HG03139 (cell line): ENCODE data around the gene ZBTB20.

Experiments used
- ATAC-seq: cut with Tn5 transposase; IDR thresholded peaks from one replicate; pipeline ENCODE4 v1.9.1; 2021; ENCODE audit not compliant: unreplicated experiment

Gene ZBTB20

GRCh38 chr3:114939920-114940319, 207.2 kb downstream of the ZBTB20 start:
- no peak for ATAC-seq

GRCh38 chr3:114933407-114933806, 213.7 kb downstream of the ZBTB20 start:
- ATAC-seq = no peak

GRCh38 chr3:114929971-114930732, 216.9 kb downstream of the ZBTB20 start:
- no peak for ATAC-seq

GRCh38 chr3:114928989-114929640, 218.0 kb downstream of the ZBTB20 start:
- ATAC-seq = no peak

- no peak for ATAC-seq
These were observed 242.5 kb downstream of the ZBTB20 start for GRCh38 chr3:114904633-114905032.

- ATAC-seq = peak; percentile 11
These were observed 243.9 kb downstream of the ZBTB20 start for GRCh38 chr3:114903213-114903612.

- ATAC-seq = peak; percentile 36
These were observed 244.4 kb downstream of the ZBTB20 start for GRCh38 chr3:114902691-114903101.

- ATAC-seq = no peak
These were observed 246.2 kb downstream of the ZBTB20 start for GRCh38 chr3:114900908-114901307.

- no peak for ATAC-seq
These were observed 247.7 kb downstream of the ZBTB20 start for GRCh38 chr3:114899186-114899931.

DNA sequence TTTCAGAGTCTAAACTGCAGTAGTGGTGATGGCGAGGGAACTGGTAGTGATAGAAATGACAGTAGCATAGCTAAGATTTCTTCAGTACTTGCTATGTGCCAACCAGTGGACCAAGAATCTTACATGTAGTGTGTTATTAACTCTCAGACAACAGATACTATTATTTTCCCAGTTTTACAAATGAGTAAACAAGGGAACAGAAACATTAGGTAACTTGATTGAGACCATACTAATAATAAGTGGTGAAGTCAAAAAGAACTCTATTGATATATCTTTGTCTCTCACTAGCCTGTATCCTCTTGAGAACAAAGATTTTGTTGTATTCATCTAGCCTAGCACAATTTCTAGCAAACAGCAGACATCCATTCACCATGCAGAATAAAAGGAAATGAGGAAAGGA, 250.1 kb downstream of the ZBTB20 start:
- no peak for ATAC-seq

- no peak for ATAC-seq
These were observed 253.7 kb downstream of the ZBTB20 start for GRCh38 chr3:114893361-114893760.

DNA sequence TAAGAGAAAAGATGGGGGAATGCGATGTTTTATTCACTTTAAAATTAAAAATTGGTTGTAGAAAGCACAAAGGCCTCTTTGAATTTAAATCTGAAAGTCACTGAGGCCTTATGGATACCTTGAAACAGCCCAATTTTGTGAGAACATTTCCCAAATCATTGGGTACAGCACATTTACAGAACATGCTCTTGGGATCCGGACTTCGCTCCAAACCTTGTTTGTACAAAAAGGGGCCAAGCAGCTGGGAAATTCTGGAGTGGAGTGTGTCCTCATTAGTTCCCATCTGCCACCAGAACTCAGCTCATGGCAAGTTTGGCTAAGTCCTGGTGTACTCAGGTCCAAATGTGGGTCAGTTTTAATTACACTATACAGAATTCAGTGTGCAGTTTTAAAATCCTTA, 254.2 kb downstream of the ZBTB20 start:
- ATAC-seq = no peak

GRCh38 chr3:114892131-114892879, 254.8 kb downstream of the ZBTB20 start:
- no peak for ATAC-seq

DNA sequence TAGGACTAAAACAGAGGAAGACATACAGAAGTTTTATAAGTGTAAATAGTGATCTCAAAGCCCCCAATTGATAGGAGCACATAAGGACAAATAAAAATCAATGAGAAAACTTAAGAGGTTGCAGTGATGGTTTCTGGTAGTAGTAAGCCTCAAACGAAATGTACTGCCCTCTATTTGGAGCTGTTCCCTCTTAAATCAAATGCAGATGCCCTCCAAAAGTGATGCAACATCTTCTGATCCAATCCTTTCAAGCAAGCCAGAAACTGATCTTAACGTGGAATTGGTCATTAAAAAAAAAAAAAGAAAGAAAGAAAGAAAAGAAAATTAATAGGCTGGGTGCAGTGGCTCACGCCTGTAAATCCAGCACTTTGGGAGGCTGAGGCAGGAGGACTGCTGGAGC, 259.3 kb downstream of the ZBTB20 start:
- no peak for ATAC-seq

GRCh38 chr3:114886905-114887304, 260.2 kb downstream of the ZBTB20 start:
- no peak for ATAC-seq

DNA sequence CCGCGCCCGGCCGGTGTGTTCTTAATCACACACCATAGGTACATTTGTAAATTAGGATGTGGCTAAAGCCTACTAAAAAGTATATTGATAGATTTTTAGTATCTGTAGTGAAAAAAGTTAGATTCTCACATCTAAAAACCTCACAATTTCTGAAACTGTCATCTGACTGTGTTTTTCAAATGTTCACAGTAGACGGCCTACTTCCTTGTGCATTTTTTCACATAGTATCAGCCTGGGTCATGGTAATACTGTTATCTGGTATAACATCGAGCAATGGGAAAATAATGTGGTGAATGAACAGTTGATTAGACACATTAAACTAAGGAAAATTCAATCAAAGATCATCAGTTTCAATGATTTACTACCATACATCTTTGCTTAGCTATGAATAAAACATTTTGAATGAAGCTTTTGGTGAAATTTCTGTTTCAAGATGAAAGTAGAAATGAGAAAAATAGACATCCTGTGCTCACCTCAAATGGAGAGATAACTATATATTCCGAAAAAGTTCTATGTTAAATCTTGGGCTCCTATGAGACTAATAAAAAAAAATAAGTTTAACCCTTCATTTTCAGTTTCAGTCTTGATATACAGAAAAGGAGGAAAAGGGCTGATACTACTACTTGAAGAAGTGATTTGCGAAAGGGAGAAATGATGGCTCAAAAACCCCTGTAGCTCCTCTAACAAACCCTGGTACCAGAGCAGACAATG, 262.7 kb downstream of the ZBTB20 start:
- ATAC-seq = no peak

DNA sequence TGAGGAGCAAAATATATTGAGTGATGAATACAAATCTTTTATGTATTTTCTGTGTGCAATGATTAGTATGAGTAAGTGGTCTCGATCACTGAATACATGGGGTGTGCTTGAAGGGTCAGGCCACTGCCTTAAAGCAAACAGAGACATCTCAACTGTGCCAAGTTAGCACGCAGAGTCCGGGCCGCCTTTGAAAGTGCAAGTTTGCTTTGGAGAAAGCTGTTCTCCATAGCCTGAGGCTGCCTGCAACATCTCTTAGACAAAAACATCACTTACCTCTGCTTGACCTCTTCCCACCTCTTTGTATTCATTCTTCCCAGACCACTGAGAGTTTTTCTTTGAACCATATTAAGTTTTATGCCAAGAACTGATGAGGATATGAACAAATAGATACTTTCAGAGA, 267.0 kb downstream of the ZBTB20 start:
- no peak for ATAC-seq

DNA sequence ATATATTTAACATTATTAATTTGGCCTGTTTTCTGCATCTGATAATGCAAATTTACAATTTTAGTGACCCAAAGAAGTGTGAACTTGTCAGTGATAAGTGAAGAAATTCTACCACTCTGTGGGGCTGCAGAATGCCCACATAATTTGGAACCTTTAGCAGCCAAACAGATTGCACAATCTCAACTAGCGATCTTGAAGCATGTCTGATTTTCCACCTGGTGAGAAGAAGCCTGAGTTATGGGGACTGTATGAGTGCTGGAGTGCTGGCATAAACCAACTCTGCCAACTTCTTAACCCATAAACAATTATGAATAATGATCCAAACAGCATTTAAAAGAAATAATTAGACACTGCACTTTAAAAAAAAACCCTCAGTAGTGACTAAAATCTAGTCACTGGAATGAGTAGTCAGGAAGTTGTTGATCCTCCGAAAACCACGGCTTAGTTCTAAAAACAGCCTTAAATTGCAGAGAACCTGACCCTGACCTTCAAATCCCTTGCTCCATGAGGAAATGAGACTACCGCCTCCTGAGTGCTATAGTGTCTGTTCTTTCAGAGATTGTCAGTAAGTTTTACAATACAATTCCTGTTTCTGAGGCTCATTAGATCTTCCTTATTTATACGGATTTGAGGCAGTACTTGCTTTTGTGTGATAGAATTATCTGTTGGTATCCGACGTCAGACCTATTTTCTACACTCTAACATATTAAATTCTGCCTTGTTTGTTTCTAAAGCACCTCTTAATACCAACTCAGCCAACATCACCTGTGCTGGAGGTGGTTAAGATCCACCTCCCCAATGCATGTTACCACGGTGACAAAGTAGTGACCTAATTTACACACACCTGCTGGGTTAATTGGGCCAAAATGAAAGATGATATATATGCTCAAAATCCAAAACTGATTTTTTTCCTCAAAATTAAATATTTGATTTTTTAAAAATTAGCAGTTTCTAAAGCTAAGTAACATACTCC, 267.7 kb downstream of the ZBTB20 start:
- ATAC-seq = peak; percentile 66

DNA sequence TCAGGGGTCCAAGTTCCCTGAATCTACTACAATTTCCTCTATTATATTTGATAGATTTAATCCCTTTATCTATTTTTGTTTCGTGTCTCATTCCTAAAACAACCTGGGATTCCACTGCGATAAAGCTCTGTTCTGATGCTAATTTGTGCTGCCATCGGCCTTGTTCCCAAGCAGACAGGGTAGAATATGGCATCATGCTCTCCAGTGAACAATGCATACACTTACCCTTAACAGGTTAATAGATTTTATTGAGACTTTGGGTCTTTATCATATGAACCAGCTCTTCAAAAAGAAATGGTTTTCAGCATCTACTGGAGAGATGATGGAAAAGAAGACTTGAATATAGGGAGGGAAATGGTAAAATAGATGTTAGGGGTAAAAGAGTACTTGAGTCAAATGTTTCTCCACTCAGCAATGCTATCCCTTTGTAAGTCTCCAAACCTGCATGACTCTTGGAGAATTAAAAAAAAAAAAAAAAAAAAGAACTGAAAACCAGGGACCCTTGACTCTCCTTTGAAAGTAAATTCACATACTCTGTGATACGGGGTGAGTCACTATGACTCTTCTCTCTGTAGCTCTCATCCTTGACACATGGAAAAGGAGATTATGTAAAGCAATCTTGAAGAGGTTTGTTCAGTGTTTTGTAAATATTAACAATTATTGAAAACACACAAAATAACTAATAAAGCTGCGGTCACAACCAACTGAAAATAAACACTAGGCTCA, 268.8 kb downstream of the ZBTB20 start:
- ATAC-seq = no peak
